Neuron (in vitro differentiated cells): ENCODE data around the gene CUL4A.

Experiments used
- H2AFZ ChIP-seq: one replicate; pipeline ENCODE4 v1.6.1; 2013; ENCODE audit warnings: low read depth, mild to moderate bottlenecking, inconsistent platforms, low read length, moderate library complexity
- H3K27me3 ChIP-seq: one replicate; pipeline ENCODE4 v1.6.1; 2013; ENCODE audit warnings: low read length; ENCODE audit not compliant: insufficient read depth
- H3K36me3 ChIP-seq: one replicate; pipeline ENCODE4 v1.6.1; 2013; ENCODE audit warnings: low read length; ENCODE audit not compliant: insufficient read depth
- H3K4me1 ChIP-seq: one replicate; pipeline ENCODE4 v1.6.1; 2013; ENCODE audit warnings: low read length; ENCODE audit not compliant: insufficient read depth
- H3K4me3 ChIP-seq: 2 replicates; pipeline ENCODE4 v1.5.1; 2013; ENCODE audit warnings: mild to moderate bottlenecking, low read length, moderate library complexity
- H3K9me3 ChIP-seq: one replicate; pipeline ENCODE4 v1.6.1; 2013; ENCODE audit warnings: low read length

The CUL4A gene

GRCh38 chr13:113186061-113186900 lies 23.1 kb upstream of the CUL4A start:
- H3K36me3 ChIP-seq: peaks cover 67% of the 10 kb centered on the region
- H3K9me3 ChIP-seq: no peaks in the 10 kb centered on the region
- H3K4me3 ChIP-seq: no peak overlapping the region
- H2AFZ ChIP-seq: no peak overlapping the region
- no peaks in the 10 kb centered on the region for H3K27me3 ChIP-seq
- H3K4me1 ChIP-seq: no peaks in the 10 kb centered on the region

- Histone ChIP-seq H3K36me3 (peaks cover 70% of the 10 kb centered on the region), H2AFZ (no peak overlapping the region), H3K27me3 (no peaks in the 10 kb centered on the region), H3K4me1 (no peaks in the 10 kb centered on the region), H3K4me3 (no peak overlapping the region), H3K9me3 (no peaks in the 10 kb centered on the region)
Observed at GRCh38 chr13:113187263-113187669, 22.1 kb upstream of the CUL4A start.

- no peak overlapping the region for H3K4me3 ChIP-seq
- no peaks in the 10 kb centered on the region for H3K27me3 ChIP-seq
- no peak overlapping the region for H2AFZ ChIP-seq
- no peaks in the 10 kb centered on the region for H3K4me1 ChIP-seq
- H3K36me3 ChIP-seq: peaks cover 72% of the 10 kb centered on the region
- H3K9me3 ChIP-seq: no peaks in the 10 kb centered on the region
Observed at GRCh38 chr13:113187883-113188665, 21.3 kb upstream of the CUL4A start.

GRCh38 chr13:113190181-113190580 lies 19.2 kb upstream of the CUL4A start:
- H2AFZ ChIP-seq: no peak overlapping the region
- H3K4me1 ChIP-seq: no peaks in the 10 kb centered on the region
- H3K27me3 ChIP-seq: no peaks in the 10 kb centered on the region
- peaks cover 77% of the 10 kb centered on the region for H3K36me3 ChIP-seq
- no peak overlapping the region for H3K4me3 ChIP-seq
- H3K9me3 ChIP-seq: no peaks in the 10 kb centered on the region

- Histone ChIP-seq H3K9me3 (no peaks in the 10 kb centered on the region), H3K36me3 (peaks cover 79% of the 10 kb centered on the region), H3K27me3 (no peaks in the 10 kb centered on the region), H3K4me3 (no peak overlapping the region), H3K4me1 (no peaks in the 10 kb centered on the region), H2AFZ (no peak overlapping the region)
Observed at GRCh38 chr13:113192279-113192678, 17.1 kb upstream of the CUL4A start.

- no peaks in the 10 kb centered on the region for H3K4me1 ChIP-seq
- no peaks in the 10 kb centered on the region for H3K9me3 ChIP-seq
- no peaks in the 10 kb centered on the region for H3K27me3 ChIP-seq
- H2AFZ ChIP-seq: no peak overlapping the region
- no peak overlapping the region for H3K4me3 ChIP-seq
- H3K36me3 ChIP-seq: peaks cover 78% of the 10 kb centered on the region
Observed at GRCh38 chr13:113192902-113193301, 16.5 kb upstream of the CUL4A start.

GRCh38 chr13:113195360-113195759 lies 14.1 kb upstream of the CUL4A start:
- Histone ChIP-seq H3K9me3 (no peaks in the 10 kb centered on the region), H3K4me3 (no peak overlapping the region), H3K27me3 (no peaks in the 10 kb centered on the region), H2AFZ (no peak overlapping the region), H3K36me3 (peaks cover 79% of the 10 kb centered on the region), H3K4me1 (no peaks in the 10 kb centered on the region)

- H3K36me3 ChIP-seq: peaks cover 67% of the 10 kb centered on the region
- H3K27me3 ChIP-seq: no peaks in the 10 kb centered on the region
- no peak overlapping the region for H2AFZ ChIP-seq
- H3K4me3 ChIP-seq: no peak overlapping the region
- no peaks in the 10 kb centered on the region for H3K4me1 ChIP-seq
- H3K9me3 ChIP-seq: no peaks in the 10 kb centered on the region
Observed at GRCh38 chr13:113196970-113197737, 12.3 kb upstream of the CUL4A start.

- Histone ChIP-seq H3K4me1 (peaks cover 5% of the 10 kb centered on the region), H3K27me3 (no peaks in the 10 kb centered on the region), H3K4me3 (no peak overlapping the region), H2AFZ (no peak overlapping the region), H3K9me3 (no peaks in the 10 kb centered on the region), H3K36me3 (peaks cover 48% of the 10 kb centered on the region)
Observed at GRCh38 chr13:113201815-113202214, 7.6 kb upstream of the CUL4A start.

- no peak overlapping the region for H2AFZ ChIP-seq
- no peak overlapping the region for H3K4me3 ChIP-seq
- H3K4me1 ChIP-seq: peaks cover 15% of the 10 kb centered on the region
- peaks cover 41% of the 10 kb centered on the region for H3K36me3 ChIP-seq
- no peaks in the 10 kb centered on the region for H3K27me3 ChIP-seq
- H3K9me3 ChIP-seq: no peaks in the 10 kb centered on the region
Observed at GRCh38 chr13:113202912-113203311, 6.5 kb upstream of the CUL4A start.

GRCh38 chr13:113203507-113204377 lies 5.7 kb upstream of the CUL4A start:
- Histone ChIP-seq H3K4me3 (no peak overlapping the region), H3K9me3 (no peaks in the 10 kb centered on the region), H2AFZ (no peak overlapping the region), H3K36me3 (peaks cover 39% of the 10 kb centered on the region), H3K4me1 (peaks cover 15% of the 10 kb centered on the region), H3K27me3 (no peaks in the 10 kb centered on the region)

GRCh38 chr13:113204378-113204734 lies 5.1 kb upstream of the CUL4A start:
- peaks cover 15% of the 10 kb centered on the region for H3K4me1 ChIP-seq
- no peaks in the 10 kb centered on the region for H3K27me3 ChIP-seq
- no peak overlapping the region for H2AFZ ChIP-seq
- peaks cover 33% of the 10 kb centered on the region for H3K36me3 ChIP-seq
- no peaks in the 10 kb centered on the region for H3K9me3 ChIP-seq
- no peak overlapping the region for H3K4me3 ChIP-seq
